Measurements from ENCODE around the gene KCNIP2.

Gene KCNIP2

GRCh38 chr10:101843032-101844021 lies at the start of gene KCNIP2:
TSS of gene KCNIP2 (minus strand) at chr10:101843800. CDS start at chr10:101843568, 232 bp downstream.
- DNase-seq (ENCODE audit: low read depth) = no peak

- no peak for DNase-seq (ENCODE audit: low read depth)
Measured at GRCh38 chr10:101892782-101893391, 49.3 kb upstream of the KCNIP2 start.

GRCh38 chr10:101889256-101890210 lies 45.9 kb upstream of the KCNIP2 start:
- peak; percentile 31 for DNase-seq (ENCODE audit: low read depth)

- no peak for DNase-seq (ENCODE audit: low read depth)
Measured at GRCh38 chr10:101888251-101888949, 44.8 kb upstream of the KCNIP2 start.

GRCh38 chr10:101887775-101888174 lies 44.2 kb upstream of the KCNIP2 start:
- no peak for DNase-seq (ENCODE audit: low read depth)

- no peak for DNase-seq (ENCODE audit: low read depth)
Measured at GRCh38 chr10:101886521-101887312, 43.1 kb upstream of the KCNIP2 start.

GRCh38 chr10:101881036-101881774 lies 37.6 kb upstream of the KCNIP2 start:
- no peak for DNase-seq (ENCODE audit: low read depth)

- DNase-seq (ENCODE audit: low read depth) = no peak
Measured at GRCh38 chr10:101880232-101880573, 36.6 kb upstream of the KCNIP2 start.

- DNase-seq (ENCODE audit: low read depth) = no peak
Measured at GRCh38 chr10:101879456-101880231, 36.0 kb upstream of the KCNIP2 start.

GRCh38 chr10:101878869-101879268 lies 35.3 kb upstream of the KCNIP2 start:
- DNase-seq (ENCODE audit: low read depth) = no peak

GRCh38 chr10:101875068-101875688 lies 31.6 kb upstream of the KCNIP2 start:
- no peak for DNase-seq (ENCODE audit: low read depth)

- DNase-seq (ENCODE audit: low read depth) = no peak
Measured at GRCh38 chr10:101874252-101874651, 30.7 kb upstream of the KCNIP2 start.

- DNase-seq (ENCODE audit: low read depth) = no peak
Measured at GRCh38 chr10:101867931-101868330, 24.3 kb upstream of the KCNIP2 start.

- DNase-seq (ENCODE audit: low read depth) = no peak
Measured at GRCh38 chr10:101859530-101859929, 15.9 kb upstream of the KCNIP2 start.

- no peak for DNase-seq (ENCODE audit: low read depth)
Measured at GRCh38 chr10:101858723-101859500, 15.3 kb upstream of the KCNIP2 start.

GRCh38 chr10:101857802-101858476 lies 14.3 kb upstream of the KCNIP2 start:
- no peak for DNase-seq (ENCODE audit: low read depth)

- no peak for DNase-seq (ENCODE audit: low read depth)
Measured at GRCh38 chr10:101856626-101857025, 13.0 kb upstream of the KCNIP2 start.

All from CMK (cell line).